Measurements from ENCODE around the gene SIM2.

Gene SIM2

GRCh38 chr21:36700295-36700970 lies 1.5 kb downstream of the SIM2 start:
- no peak for DNase-seq (ENCODE audit: low spot score)

DNA sequence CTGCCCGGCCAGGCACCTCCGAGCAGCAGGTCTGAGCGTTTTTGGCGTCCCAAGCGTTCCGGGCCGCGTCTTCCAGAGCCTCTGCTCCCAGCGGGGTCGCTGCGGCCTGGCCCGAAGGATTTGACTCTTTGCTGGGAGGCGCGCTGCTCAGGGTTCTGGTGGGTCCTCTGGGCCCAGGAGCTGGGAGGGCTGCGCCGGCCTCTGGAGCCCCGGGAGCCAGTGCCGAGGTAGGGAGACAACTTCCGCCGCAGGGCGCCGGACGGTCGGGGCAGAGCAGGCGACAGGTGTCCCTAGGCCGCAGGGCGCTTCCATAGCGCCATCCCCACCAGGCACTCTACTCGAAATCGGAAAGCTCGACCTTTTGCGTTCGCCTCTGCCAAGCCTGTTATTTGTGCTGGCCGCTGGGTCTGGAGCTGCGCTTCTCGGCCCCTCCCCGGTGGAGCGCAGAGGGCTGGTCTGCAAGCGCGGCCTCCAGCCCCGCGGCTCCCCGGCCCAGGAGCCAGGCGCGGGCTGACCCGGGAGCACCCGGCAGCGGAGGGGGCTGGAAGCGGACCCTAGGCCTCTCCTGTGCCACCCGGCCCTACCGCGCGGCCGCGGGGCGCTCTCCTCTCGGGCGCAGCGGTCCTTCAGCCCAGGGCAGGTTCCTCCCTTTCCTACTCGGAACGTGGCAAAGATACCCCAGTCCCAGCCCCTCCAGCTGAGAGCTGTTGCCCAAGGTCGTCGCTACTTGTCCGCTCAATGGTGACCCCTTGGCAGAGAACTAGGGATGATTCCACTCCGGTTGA lies 2.2 kb downstream of the SIM2 start:
- DNase-seq (ENCODE audit: low spot score), result no peak

DNA sequence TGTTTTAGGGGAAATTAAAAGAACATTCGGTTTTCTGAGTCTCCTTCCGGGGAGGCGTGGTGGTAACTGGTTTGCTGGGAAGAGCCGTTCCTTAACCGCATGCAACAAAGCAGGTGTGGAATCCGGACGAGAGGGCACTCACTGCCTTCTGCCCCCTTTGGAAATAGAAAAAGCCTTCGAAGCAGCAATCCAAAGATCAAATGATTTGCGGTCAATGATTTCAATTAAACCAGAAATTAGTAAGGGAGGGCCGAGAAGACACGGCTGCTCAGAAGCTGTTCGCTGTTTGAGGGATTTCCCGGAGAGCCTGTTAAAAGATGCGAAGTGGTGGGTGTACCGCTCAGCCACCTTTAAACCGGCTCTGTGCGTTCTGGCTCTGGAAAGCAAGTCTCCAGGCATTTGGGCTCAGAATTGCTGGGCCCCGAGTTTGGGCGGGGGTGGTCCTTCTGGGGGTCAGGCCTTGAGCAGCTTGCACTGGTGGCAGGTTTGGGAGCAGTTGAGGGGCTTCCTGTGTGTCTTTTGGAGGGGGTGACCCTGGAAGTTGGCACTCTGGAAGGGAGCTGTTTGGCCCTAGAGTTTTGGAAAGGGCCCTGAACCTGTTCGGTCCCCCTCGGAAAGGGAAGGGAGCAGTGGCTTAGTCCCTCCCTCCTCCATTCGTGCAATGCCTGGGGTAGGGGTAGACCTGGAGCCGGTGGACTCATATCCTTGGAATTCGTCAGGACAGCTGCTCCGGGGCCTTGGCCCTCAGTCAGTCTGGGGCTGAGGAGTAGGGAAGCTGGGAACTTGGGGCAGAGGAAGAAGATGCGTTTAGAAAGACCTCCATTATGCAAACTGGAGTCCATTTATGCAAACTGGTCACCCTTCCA lies 3.1 kb downstream of the SIM2 start:
- DNase-seq (ENCODE audit: low spot score), result no peak

DNA sequence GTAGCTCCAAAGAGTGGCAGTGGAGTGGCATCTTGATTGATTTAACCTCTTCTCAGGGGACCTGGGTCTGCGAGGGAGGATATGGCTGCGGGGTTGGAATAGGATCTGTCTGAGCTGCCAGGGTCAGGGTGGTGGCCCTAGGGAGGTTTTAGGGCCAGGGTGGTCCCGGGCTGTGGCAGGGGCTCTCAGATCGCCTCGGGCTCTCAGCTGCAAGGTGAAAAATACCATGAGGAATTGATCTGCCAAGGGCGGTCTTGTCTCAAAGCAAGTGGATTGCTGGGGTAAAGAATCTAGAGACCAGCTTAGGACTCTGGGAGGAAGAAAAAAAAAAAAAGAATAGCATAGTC lies 3.7 kb downstream of the SIM2 start:
- no peak for DNase-seq (ENCODE audit: low spot score)

DNA sequence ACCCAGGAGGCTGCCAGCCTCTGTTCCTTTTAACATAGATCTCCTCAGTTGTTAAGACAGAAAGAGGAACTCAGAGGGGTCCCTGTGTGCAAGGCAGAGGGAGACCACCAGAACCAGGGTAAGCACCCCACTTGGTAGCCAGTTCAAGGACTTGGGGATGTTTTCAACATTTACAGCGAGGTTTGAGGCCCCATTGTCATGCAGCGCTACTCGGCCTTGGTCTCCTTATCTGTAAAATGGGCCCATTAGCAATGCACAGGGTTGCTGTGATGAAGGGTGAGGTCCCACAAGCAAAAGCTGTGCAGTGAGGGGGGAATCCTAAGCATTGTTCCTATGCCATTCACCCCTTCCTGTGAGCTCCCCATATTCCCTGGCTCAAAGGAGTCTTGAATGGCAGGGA lies 4.2 kb downstream of the SIM2 start:
- DNase-seq (ENCODE audit: low spot score), result no peak

DNA sequence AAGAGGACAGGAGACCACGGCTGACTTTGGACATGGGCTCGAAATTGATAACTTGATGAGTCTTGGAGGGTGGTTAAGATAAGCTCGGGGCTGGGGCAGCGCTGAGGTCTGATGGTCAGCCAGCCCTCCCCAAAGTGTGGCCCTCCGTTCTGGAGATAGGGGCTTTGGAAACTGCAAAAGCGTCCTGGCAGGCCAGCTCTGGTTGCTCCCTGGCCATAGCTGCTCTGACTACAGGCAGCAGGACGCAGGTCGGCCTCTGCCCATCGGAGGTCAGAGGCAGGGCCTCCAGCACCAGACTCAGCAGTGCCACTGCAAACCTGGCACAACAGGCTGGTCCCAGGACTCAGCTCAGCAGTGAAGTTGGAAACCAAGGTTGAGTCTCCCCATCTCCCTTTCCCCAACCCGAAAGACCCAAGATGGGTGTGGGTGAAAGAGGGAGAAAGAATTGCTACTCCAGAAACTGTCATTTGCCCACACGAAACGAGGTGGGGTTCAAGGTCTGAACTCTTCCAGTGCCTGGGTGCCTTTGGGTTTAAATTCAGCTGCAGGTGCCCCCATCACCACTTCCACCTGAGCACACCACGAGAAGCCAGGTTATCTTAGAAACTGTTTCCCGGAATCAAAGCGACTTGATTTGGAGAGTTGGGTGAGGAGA lies 4.8 kb downstream of the SIM2 start:
- no peak for DNase-seq (ENCODE audit: low spot score)

DNA sequence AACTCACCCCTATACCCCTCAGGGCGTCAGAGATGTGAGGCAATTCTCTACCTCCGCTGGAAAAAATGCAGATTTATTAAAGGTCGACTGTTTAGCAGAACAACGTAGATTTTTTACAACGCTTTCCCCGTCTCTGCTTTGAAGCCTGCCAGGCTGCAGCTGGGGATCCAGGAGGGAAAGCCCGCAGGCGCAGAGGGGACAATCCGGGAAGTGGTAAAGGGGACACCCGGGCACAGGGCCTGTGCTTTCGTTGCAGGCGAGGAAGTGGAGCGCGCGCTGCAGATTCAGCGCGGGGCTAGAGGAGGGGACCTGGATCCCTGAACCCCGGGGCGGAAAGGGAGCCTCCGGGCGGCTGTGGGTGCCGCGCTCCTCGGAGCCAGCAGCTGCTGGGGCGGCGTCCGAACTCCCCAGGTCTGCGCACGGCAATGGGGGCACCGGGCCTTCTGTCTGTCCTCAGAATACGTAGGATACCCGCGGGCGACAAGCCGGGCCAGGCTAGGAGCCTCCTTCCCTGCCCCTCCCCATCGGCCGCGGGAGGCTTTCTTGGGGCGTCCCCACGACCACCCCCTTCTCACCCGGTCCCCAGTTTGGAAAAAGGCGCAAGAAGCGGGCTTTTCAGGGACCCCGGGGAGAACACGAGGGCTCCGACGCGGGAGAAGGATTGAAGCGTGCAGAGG lies 5.5 kb downstream of the SIM2 start:
- no peak for DNase-seq (ENCODE audit: low spot score)

DNA sequence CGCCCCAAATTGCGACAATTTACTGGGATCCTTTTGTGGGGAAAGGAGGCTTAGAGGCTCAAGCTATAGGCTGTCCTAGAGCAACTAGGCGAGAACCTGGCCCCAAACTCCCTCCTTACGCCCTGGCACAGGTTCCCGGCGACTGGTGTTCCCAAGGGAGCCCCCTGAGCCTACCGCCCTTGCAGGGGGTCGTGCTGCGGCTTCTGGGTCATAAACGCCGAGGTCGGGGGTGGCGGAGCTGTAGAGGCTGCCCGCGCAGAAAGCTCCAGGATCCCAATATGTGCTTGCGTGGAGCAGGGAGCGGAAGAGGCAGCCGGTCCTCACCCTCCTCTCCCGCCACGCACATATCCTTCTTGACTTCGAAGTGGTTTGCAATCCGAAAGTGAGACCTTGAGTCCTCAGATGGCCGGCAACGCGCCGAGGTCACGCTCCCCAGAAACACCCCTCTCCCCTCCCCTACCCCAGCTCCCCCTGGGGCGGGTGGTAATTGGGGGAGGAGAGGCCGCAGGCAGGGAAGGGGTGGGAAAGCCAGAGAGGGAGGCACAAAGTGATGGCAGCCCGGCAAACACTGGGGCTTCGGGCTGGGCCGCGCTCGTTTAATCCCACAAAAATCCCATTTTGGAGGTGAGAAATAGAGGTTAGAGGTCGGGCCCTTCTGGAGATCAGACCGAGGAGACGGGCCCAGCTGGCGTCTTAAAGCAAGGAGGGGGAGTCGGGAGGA lies 6.2 kb downstream of the SIM2 start:
- DNase-seq (ENCODE audit: low spot score), result no peak

GRCh38 chr21:36705679-36706481 lies 7.0 kb downstream of the SIM2 start:
- no peak for DNase-seq (ENCODE audit: low spot score)

DNA sequence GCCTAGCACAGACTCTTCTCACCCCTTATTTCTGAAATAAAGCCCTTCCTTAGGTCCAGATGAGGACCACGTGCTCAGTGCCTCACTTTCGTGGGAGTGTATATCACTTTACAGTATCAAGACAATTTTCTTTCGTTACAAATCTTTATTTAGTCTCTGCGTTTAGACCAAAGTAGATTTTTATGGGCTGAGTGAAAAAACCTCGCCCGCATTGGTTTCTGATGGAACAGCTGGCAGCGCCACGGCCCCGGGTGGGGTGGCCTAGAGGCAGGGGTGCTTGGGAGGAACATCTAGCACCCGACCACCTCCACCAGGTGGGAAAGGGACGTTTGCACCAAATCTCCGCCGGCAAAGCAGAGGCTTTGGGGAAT lies 7.6 kb downstream of the SIM2 start:
- no peak for DNase-seq (ENCODE audit: low spot score)

GRCh38 chr21:36706951-36707762 lies 8.2 kb downstream of the SIM2 start:
- DNase-seq (ENCODE audit: low spot score), result no peak

DNA sequence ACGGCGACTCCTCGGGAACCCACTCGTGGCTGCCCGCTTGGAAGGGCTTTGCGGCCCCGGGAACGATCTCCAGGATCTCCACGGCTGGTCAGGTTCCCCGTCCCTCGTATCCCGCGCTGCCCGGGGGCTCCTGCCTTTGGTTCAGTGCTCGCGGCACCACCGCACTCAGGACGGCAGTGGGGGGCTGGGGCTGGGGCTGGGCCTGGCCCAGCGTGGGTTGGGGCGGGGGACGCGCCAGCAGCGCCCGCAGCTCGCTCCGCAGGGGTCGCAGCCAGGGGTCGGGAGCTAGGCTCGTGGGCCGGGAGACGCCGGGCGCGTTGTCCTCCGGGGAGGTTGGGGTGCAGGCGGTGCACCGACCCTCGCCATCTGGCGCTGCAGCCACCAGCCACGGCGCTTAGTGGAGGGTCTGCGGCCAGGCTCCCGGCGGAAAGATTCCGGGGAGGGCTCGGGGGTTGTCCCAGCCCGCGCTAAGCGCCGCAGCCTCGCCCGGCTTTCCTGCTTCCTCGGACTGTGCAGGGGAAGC lies 8.9 kb downstream of the SIM2 start:
- no peak for DNase-seq (ENCODE audit: low spot score)

DNA sequence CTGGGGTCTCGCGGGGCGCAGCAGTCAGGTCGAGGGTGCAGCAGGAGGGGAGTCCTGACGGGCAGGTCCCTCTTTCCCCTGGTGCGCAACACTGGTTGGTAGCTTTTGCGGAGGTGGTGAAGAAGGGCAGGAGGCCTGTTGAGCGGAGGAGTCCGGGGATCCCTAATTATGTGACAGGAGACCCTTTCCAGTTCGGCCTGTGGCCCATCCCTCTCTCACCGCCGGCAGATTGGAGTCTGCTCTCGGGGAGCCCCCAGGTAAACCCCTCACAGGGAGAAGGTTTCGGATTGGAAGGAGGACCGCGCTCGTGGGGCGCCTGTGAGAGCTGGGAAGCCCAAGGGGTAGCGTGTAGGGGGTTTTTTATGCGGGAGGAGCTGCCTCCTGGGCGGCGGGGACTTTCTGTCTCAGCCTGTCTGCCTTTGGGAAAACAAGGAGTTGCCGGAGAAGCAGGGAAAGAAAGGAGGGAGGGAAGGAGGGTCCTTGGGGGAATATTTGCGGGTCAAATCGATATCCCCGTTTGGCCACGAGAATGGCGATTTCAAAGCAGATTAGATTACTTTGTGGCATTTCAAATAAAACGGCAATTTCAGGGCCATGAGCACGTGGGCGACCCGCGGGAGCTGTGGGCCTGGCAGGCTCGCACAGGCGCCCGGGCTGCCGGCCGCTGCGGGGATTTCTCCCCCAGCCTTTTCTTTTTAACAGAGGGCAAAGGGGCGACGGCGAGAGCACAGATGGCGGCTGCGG lies 9.5 kb downstream of the SIM2 start:
- DNase-seq (ENCODE audit: low spot score), result no peak

- DNase-seq (ENCODE audit: low spot score), result no peak
Observed at GRCh38 chr21:36709030-36709867, 10.3 kb downstream of the SIM2 start.

GRCh38 chr21:36709868-36710728 lies 11.2 kb downstream of the SIM2 start:
- no peak for DNase-seq (ENCODE audit: low spot score)

- no peak for DNase-seq (ENCODE audit: low spot score)
Observed at GRCh38 chr21:36710729-36711048, 11.8 kb downstream of the SIM2 start.

- DNase-seq (ENCODE audit: low spot score), result no peak
Observed at GRCh38 chr21:36713746-36714145, 14.8 kb downstream of the SIM2 start.
